ENCODE data around the gene SEC61A1.

Gene SEC61A1

GRCh38 chr3:128113817-128114794 lies 61.9 kb downstream of the SEC61A1 start:
- no peak for DNase-seq (ENCODE audit: low read depth)
